GM21529 (cell line): ENCODE results near the gene HAUS5.
"Not testable (repeated sequence)": the region's sequence is repeated elsewhere in the genome, so short reads cannot be mapped to it uniquely, and the experiment has no call there.

Experiments used
- ATAC-seq: cut with Tn5 transposase; IDR thresholded peaks from one replicate; pipeline ENCODE4 v1.9.1; 2021; ENCODE audit not compliant: unreplicated experiment

Gene HAUS5

GRCh38 chr19:35642312-35642711, 29.8 kb downstream of the HAUS5 start:
- ATAC-seq: no peak

- no peak for ATAC-seq
These were observed 30.3 kb downstream of the HAUS5 start for GRCh38 chr19:35642798-35643254.

- ATAC-seq: peak; percentile 38
These were observed 31.0 kb downstream of the HAUS5 start for GRCh38 chr19:35643255-35644205.

GRCh38 chr19:35644206-35644986, 31.9 kb downstream of the HAUS5 start:
- ATAC-seq: peak; percentile 70

- no peak for ATAC-seq
These were observed 32.6 kb downstream of the HAUS5 start for GRCh38 chr19:35644987-35645679.

- ATAC-seq: no peak
These were observed 33.4 kb downstream of the HAUS5 start for GRCh38 chr19:35645680-35646511.

GRCh38 chr19:35648017-35648961, 35.8 kb downstream of the HAUS5 start, which contains the start of gene COX6B1:
Gene COX6B1 (plus strand): TSS chr19:35648323. CDS start chr19:35651244, 2,921 bp downstream.
- ATAC-seq: peak; percentile 53

- ATAC-seq: no peak
These were observed 38.0 kb downstream of the HAUS5 start for GRCh38 chr19:35650581-35650980.

GRCh38 chr19:35654828-35655227, 42.3 kb downstream of the HAUS5 start:
- not testable (repeated sequence) for ATAC-seq

- ATAC-seq: no peak
These were observed 43.1 kb downstream of the HAUS5 start for GRCh38 chr19:35655600-35655999.

- no peak for ATAC-seq
These were observed 44.2 kb downstream of the HAUS5 start for GRCh38 chr19:35656700-35657099.

- ATAC-seq: no peak
These were observed 45.6 kb downstream of the HAUS5 start for GRCh38 chr19:35657904-35658700.

GRCh38 chr19:35661995-35662340, 49.4 kb downstream of the HAUS5 start:
- ATAC-seq: no peak

- no peak for ATAC-seq
These were observed 51.4 kb downstream of the HAUS5 start for GRCh38 chr19:35663981-35664380.

- no peak for ATAC-seq
These were observed 52.6 kb downstream of the HAUS5 start for GRCh38 chr19:35665157-35665556.

- ATAC-seq: no peak
These were observed 53.1 kb downstream of the HAUS5 start for GRCh38 chr19:35665604-35666003.

GRCh38 chr19:35666251-35666913, 53.8 kb downstream of the HAUS5 start, which contains the start of gene UPK1A:
Gene UPK1A (plus strand): TSS chr19:35666517. CDS start chr19:35666813, 296 bp downstream.
- no peak for ATAC-seq

- no peak for ATAC-seq
These were observed 57.0 kb downstream of the HAUS5 start for GRCh38 chr19:35669566-35669965.
